H9 (cell line): ENCODE measurements around the gene KLHL2. TPM values are rescaled to one million over a fixed set of nuclear protein-coding genes. Genes with fewer than 3 reads are reported as not detected.

ENCODE experiments used
- DNase-seq: peaks from one replicate; pipeline ENCODE4 v3.0.0-alpha.2; 2017
- H2AFZ ChIP-seq: one replicate; pipeline ENCODE4 v1.6.1; 2013; ENCODE audit warnings: mild to moderate bottlenecking, low read length, control low read depth, moderate library complexity
- H2AK5ac ChIP-seq: 2 replicates; pipeline ENCODE4 v1.6.1; 2013; ENCODE audit warnings: low read length, control low read depth, mixed read lengths; ENCODE audit not compliant: insufficient read length
- H2BK120ac ChIP-seq: one replicate; pipeline ENCODE4 v1.6.1; 2013; ENCODE audit warnings: low read depth, mild to moderate bottlenecking, low read length, control low read depth, inconsistent platforms; ENCODE audit not compliant: poor library complexity, severe bottlenecking
- H2BK12ac ChIP-seq: 2 replicates; pipeline ENCODE4 v1.6.1; 2013; ENCODE audit warnings: low read length, control low read depth, mixed read lengths, low read depth; ENCODE audit not compliant: insufficient read length
- H2BK15ac ChIP-seq: 2 replicates; pipeline ENCODE4 v1.6.1; 2013; ENCODE audit warnings: low read depth, low read length, control low read depth
- H2BK20ac ChIP-seq: one replicate; pipeline ENCODE4 v1.6.1; 2013; ENCODE audit warnings: low read depth, mild to moderate bottlenecking, low read length, control low read depth, inconsistent platforms; ENCODE audit not compliant: poor library complexity, severe bottlenecking
- H2BK5ac ChIP-seq: 2 replicates; pipeline ENCODE4 v1.6.1; 2013; ENCODE audit warnings: low read length, control low read depth, mixed read lengths; ENCODE audit not compliant: insufficient read length
- H3K14ac ChIP-seq: 2 replicates; pipeline ENCODE4 v1.6.1; 2013; ENCODE audit warnings: low read length, control low read depth; ENCODE audit not compliant: insufficient read depth
- H3K18ac ChIP-seq: 2 replicates; pipeline ENCODE4 v1.6.1; 2013; ENCODE audit warnings: low read depth, mild to moderate bottlenecking, mixed read lengths, low read length, control low read depth; ENCODE audit not compliant: insufficient read length
- H3K23ac ChIP-seq: 2 replicates; pipeline ENCODE4 v1.6.1; 2013; ENCODE audit warnings: low read length, control low read depth, mixed read lengths, low read depth; ENCODE audit not compliant: insufficient read length
- H3K23me2 ChIP-seq: 2 replicates; pipeline ENCODE4 v1.6.1; 2013; ENCODE audit warnings: low read depth, mild to moderate bottlenecking, mixed read lengths, low read length, control low read depth; ENCODE audit not compliant: insufficient read length, poor library complexity, severe bottlenecking
- H3K27ac ChIP-seq: 2 replicates; pipeline ENCODE4 v1.5.1; 2013; ENCODE audit warnings: low read length, control low read depth, mixed read lengths, low read depth; ENCODE audit not compliant: insufficient read length
- H3K27me3 ChIP-seq: 2 replicates; pipeline ENCODE4 v1.6.1; 2013; ENCODE audit warnings: low read length, control low read depth, inconsistent platforms; ENCODE audit not compliant: insufficient read depth
- H3K4ac ChIP-seq: 2 replicates; pipeline ENCODE4 v1.6.1; 2013; ENCODE audit warnings: low read depth, mild to moderate bottlenecking, control low read depth, inconsistent platforms, low read length, moderate library complexity
- H3K4me1 ChIP-seq: 2 replicates; pipeline ENCODE4 v1.6.1; 2013; ENCODE audit warnings: low read length, control low read depth, inconsistent platforms; ENCODE audit not compliant: insufficient read depth
- H3K4me2 ChIP-seq: 2 replicates; pipeline ENCODE4 v1.6.1; 2013; ENCODE audit warnings: low read length, control low read depth, mixed read lengths; ENCODE audit not compliant: insufficient read length, insufficient read depth
- H3K56ac ChIP-seq: 2 replicates; pipeline ENCODE4 v1.6.1; 2013; ENCODE audit warnings: low read depth, mild to moderate bottlenecking, mixed read lengths, low read length, control low read depth; ENCODE audit not compliant: insufficient read length
- H3K79me1 ChIP-seq: 2 replicates; pipeline ENCODE4 v1.6.1; 2013; ENCODE audit warnings: low read depth, mild to moderate bottlenecking, moderate library complexity, low read length, control low read depth, inconsistent platforms; ENCODE audit not compliant: insufficient read depth, poor library complexity, severe bottlenecking
- H3K79me2 ChIP-seq: 2 replicates; pipeline ENCODE4 v1.6.1; 2013; ENCODE audit warnings: low read length, control low read depth, inconsistent platforms; ENCODE audit not compliant: insufficient read depth
- H3K9ac ChIP-seq: 2 replicates; pipeline ENCODE4 v1.6.1; 2013; ENCODE audit warnings: low read length, control low read depth, mixed read lengths; ENCODE audit not compliant: insufficient read length; ENCODE audit errors: extremely low read depth
- H3K9me3 ChIP-seq: one replicate; pipeline ENCODE4 v1.6.1; 2013; ENCODE audit warnings: low read depth, low read length, inconsistent platforms; ENCODE audit not compliant: control insufficient read depth
- H3T11ph ChIP-seq: one replicate; pipeline ENCODE4 v1.6.1; 2013; ENCODE audit warnings: mild to moderate bottlenecking, low read length, control low read depth, inconsistent platforms
- H4K20me1 ChIP-seq: one replicate; pipeline ENCODE4 v1.6.1; 2013; ENCODE audit not compliant: control insufficient read depth, insufficient read length, insufficient read depth
- H4K5ac ChIP-seq: 2 replicates; pipeline ENCODE4 v1.6.1; 2013; ENCODE audit warnings: low read depth, mild to moderate bottlenecking, mixed read lengths, low read length, control low read depth; ENCODE audit not compliant: insufficient read length
- H4K8ac ChIP-seq: replicated peaks from 2 replicates; pipeline ENCODE4 v1.6.1; 2013; ENCODE audit warnings: low read length, control low read depth, mixed read lengths, low read depth; ENCODE audit not compliant: insufficient read length
- H4K91ac ChIP-seq: 2 replicates; pipeline ENCODE4 v1.6.1; 2013; ENCODE audit warnings: low read depth, mild to moderate bottlenecking, moderate library complexity, mixed read lengths, low read length, control low read depth; ENCODE audit not compliant: insufficient read length
- H3K27ac Mint-ChIP-seq, 3 experiments: 2 replicates in 2 of 3; 3 replicates in 1 of 3; pipeline ENCODE4 v1.8.0; 2020 to 2021; ENCODE audit warnings: mixed read lengths in 3 of 3, mild to moderate bottlenecking in 1 of 3, moderate library complexity in 1 of 3
- H3K27me3 Mint-ChIP-seq: 2 replicates; pipeline ENCODE4 v1.8.0; 2021; ENCODE audit warnings: low read depth, mild to moderate bottlenecking, moderate library complexity, mixed read lengths
- H3K36me3 Mint-ChIP-seq, 3 experiments: 2 replicates in 2 of 3; 3 replicates in 1 of 3; pipeline ENCODE4 v1.8.0; 2020 to 2021; ENCODE audit warnings: low read depth in 3 of 3, mixed read lengths in 3 of 3; ENCODE audit not compliant: insufficient read depth in 1 of 3
- H3K4me1 Mint-ChIP-seq, 2 experiments: 2 replicates each; pipeline ENCODE4 v1.8.0; 2020; ENCODE audit warnings: mixed read lengths in 2 of 2
- H3K4me3 Mint-ChIP-seq, 2 experiments: 2 replicates in 1 of 2; 3 replicates in 1 of 2; pipeline ENCODE4 v1.8.0; 2020 to 2021; ENCODE audit warnings: mild to moderate bottlenecking in 2 of 2, mixed read lengths in 2 of 2, moderate library complexity in 1 of 2
- H3K9me3 Mint-ChIP-seq, 2 experiments: 2 replicates in 1 of 2; 3 replicates in 1 of 2; pipeline ENCODE4 v1.8.0; 2020; ENCODE audit warnings: mild to moderate bottlenecking in 2 of 2, mixed read lengths in 2 of 2, moderate library complexity in 1 of 2
- CTCF ChIP-seq: fragments of 200-600 bp; sonication (generic); conservative IDR thresholded peaks from 3 replicates; pipeline ENCODE4 v1.8.0; 2021; ENCODE audit warnings: antibody characterized with exemption, mild to moderate bottlenecking
- total RNA-seq: library from RNA; stranded (reverse); gene quantifications from 2 replicates; pipeline ENCODE4 v1.2.1, GENCODE V29; 2021

The KLHL2 gene
- total RNA-seq, 1 experiment from 2014 or later: 14.3 TPM

GRCh38 chr4:165288639-165289422 lies 81.5 kb downstream of the KLHL2 start:
- no peaks in the 10 kb centered on the region for H3K9me3 ChIP-seq
- H3K56ac ChIP-seq: no peak overlapping the region
- H2AFZ ChIP-seq: no peak overlapping the region
- no peaks in the 10 kb centered on the region for H3K4me1 ChIP-seq
- no peak for DNase-seq
- H4K8ac ChIP-seq: no peak overlapping the region
- H2AK5ac ChIP-seq: no peak overlapping the region
- Mint-ChIP-seq H3K9me3 (peaks cover 9% of the 10 kb centered on the region in 2 experiments), H3K27me3 (no peaks in the 10 kb centered on the region), H3K4me3 (no peak overlapping the region), H3K36me3 (peaks cover 9 to 12% (median 10%) of the 10 kb centered on the region in 3 experiments; a peak in 6 of 7 replicates), H3K4me1 (no peaks in the 10 kb centered on the region), H3K27ac (no peak overlapping the region; a peak in 1 of 7 replicates)
- H4K5ac ChIP-seq: no peak overlapping the region
- H2BK15ac ChIP-seq: no peak overlapping the region
- no peak overlapping the region for H3K18ac ChIP-seq
- no peaks in the 10 kb centered on the region for H3K79me2 ChIP-seq
- no peak for TF ChIP-seq CTCF
- no peak overlapping the region for H3K4me2 ChIP-seq
- H4K91ac ChIP-seq: no peak overlapping the region
- H3K14ac ChIP-seq: no peak overlapping the region
- H3K27ac ChIP-seq: no peak overlapping the region
- no peak overlapping the region for H3K9ac ChIP-seq
- no peak overlapping the region for H2BK120ac ChIP-seq
- no peak overlapping the region for H3T11ph ChIP-seq
- H4K20me1 ChIP-seq: no peaks in the 10 kb centered on the region
- no peak overlapping the region for H2BK5ac ChIP-seq
- H3K79me1 ChIP-seq: no peaks in the 10 kb centered on the region
- no peaks in the 10 kb centered on the region for H3K27me3 ChIP-seq
- no peak overlapping the region for H3K4ac ChIP-seq
- no peak overlapping the region for H2BK12ac ChIP-seq
- H3K23ac ChIP-seq: no peak overlapping the region
- no peaks in the 10 kb centered on the region for H3K23me2 ChIP-seq
- no peak overlapping the region for H2BK20ac ChIP-seq
